K562 (cell line): ENCODE measurements around the gene RHOA. TPM values are rescaled to one million over a fixed set of nuclear protein-coding genes. Genes with fewer than 3 reads are reported as not detected.

ENCODE experiments used
- NBN ChIP-seq: fragments of 450-650 bp; IDR thresholded peaks from 2 replicates; pipeline ENCODE4 v1.6.1; 2016; ENCODE audit warnings: low read depth, mild to moderate bottlenecking
- POLR2G ChIP-seq: fragments of 200-400 bp; formaldehyde crosslinking; IDR thresholded peaks from 2 replicates; pipeline ENCODE4 v1.6.1; 2017; ENCODE audit warnings: low read depth, mild to moderate bottlenecking, antibody characterized with exemption, low read length, moderate library complexity
- PTRF ChIP-seq: fragments of 450-650 bp; IDR thresholded peaks from 2 replicates; pipeline ENCODE4 v1.6.1; 2016; ENCODE audit warnings: mild to moderate bottlenecking, missing genetic modification characterization, missing compliant biosample characterization
- SPI1 ChIP-seq: IDR thresholded peaks from 2 replicates; pipeline ENCODE4 v1.6.1; 2011; ENCODE audit warnings: low read depth, low read length, control low read depth, borderline replicate concordance
- polyA plus RNA-seq, 8 experiments: library from polyadenylated mRNA; depleted of rRNA in 4 of 8; stranded (reverse) in 5 of 8; unstranded in 3 of 8; fragments of >200 nt; fragmentation: Nextera tagmentation in 2 of 8; fragmentation: Illumina TruSeq in 1 of 8; extraction: Ambion mirVana in 2 of 8; extraction: Trizol in 1 of 8; gene quantifications; 2 replicates each; pipeline versions ENCODE4 v1.2.1 to v1.2.3, GENCODE V29; 2011 to 2014; ENCODE audit warnings: inconsistent platforms in 1 of 8, missing spikeins in 1 of 8
- total RNA-seq, 7 experiments: library from RNA; depleted of rRNA in 6 of 7; stranded (reverse); fragments of >200 nt in 6 of 7; fragmentation: Illumina TruSeq in 2 of 7; extraction: Trizol in 2 of 7; gene quantifications; 2 replicates each; pipeline versions ENCODE4 v1.2.1 to v1.2.3, GENCODE V29; 2011 to 2021; ENCODE audit warnings: low replicate concordance in 1 of 7
- TF ChIP-seq, protein P1 (sequence below): fragments of 450-650 bp; IDR thresholded peaks from 2 replicates; pipeline ENCODE4 v1.6.1; 2016; ENCODE audit warnings: mild to moderate bottlenecking, moderate library complexity

Gene RHOA
- total and polyA plus RNA-seq, 9 of the 15 experiments (the other 6 are each of a cell fraction or from before 2014, with no cell fraction given) = 136 to 540 (median 236) TPM

GRCh38 chr3:49415931-49416601 is 4.3 kb upstream of the RHOA start (continued):
- TF ChIP-seq, protein P1, sequence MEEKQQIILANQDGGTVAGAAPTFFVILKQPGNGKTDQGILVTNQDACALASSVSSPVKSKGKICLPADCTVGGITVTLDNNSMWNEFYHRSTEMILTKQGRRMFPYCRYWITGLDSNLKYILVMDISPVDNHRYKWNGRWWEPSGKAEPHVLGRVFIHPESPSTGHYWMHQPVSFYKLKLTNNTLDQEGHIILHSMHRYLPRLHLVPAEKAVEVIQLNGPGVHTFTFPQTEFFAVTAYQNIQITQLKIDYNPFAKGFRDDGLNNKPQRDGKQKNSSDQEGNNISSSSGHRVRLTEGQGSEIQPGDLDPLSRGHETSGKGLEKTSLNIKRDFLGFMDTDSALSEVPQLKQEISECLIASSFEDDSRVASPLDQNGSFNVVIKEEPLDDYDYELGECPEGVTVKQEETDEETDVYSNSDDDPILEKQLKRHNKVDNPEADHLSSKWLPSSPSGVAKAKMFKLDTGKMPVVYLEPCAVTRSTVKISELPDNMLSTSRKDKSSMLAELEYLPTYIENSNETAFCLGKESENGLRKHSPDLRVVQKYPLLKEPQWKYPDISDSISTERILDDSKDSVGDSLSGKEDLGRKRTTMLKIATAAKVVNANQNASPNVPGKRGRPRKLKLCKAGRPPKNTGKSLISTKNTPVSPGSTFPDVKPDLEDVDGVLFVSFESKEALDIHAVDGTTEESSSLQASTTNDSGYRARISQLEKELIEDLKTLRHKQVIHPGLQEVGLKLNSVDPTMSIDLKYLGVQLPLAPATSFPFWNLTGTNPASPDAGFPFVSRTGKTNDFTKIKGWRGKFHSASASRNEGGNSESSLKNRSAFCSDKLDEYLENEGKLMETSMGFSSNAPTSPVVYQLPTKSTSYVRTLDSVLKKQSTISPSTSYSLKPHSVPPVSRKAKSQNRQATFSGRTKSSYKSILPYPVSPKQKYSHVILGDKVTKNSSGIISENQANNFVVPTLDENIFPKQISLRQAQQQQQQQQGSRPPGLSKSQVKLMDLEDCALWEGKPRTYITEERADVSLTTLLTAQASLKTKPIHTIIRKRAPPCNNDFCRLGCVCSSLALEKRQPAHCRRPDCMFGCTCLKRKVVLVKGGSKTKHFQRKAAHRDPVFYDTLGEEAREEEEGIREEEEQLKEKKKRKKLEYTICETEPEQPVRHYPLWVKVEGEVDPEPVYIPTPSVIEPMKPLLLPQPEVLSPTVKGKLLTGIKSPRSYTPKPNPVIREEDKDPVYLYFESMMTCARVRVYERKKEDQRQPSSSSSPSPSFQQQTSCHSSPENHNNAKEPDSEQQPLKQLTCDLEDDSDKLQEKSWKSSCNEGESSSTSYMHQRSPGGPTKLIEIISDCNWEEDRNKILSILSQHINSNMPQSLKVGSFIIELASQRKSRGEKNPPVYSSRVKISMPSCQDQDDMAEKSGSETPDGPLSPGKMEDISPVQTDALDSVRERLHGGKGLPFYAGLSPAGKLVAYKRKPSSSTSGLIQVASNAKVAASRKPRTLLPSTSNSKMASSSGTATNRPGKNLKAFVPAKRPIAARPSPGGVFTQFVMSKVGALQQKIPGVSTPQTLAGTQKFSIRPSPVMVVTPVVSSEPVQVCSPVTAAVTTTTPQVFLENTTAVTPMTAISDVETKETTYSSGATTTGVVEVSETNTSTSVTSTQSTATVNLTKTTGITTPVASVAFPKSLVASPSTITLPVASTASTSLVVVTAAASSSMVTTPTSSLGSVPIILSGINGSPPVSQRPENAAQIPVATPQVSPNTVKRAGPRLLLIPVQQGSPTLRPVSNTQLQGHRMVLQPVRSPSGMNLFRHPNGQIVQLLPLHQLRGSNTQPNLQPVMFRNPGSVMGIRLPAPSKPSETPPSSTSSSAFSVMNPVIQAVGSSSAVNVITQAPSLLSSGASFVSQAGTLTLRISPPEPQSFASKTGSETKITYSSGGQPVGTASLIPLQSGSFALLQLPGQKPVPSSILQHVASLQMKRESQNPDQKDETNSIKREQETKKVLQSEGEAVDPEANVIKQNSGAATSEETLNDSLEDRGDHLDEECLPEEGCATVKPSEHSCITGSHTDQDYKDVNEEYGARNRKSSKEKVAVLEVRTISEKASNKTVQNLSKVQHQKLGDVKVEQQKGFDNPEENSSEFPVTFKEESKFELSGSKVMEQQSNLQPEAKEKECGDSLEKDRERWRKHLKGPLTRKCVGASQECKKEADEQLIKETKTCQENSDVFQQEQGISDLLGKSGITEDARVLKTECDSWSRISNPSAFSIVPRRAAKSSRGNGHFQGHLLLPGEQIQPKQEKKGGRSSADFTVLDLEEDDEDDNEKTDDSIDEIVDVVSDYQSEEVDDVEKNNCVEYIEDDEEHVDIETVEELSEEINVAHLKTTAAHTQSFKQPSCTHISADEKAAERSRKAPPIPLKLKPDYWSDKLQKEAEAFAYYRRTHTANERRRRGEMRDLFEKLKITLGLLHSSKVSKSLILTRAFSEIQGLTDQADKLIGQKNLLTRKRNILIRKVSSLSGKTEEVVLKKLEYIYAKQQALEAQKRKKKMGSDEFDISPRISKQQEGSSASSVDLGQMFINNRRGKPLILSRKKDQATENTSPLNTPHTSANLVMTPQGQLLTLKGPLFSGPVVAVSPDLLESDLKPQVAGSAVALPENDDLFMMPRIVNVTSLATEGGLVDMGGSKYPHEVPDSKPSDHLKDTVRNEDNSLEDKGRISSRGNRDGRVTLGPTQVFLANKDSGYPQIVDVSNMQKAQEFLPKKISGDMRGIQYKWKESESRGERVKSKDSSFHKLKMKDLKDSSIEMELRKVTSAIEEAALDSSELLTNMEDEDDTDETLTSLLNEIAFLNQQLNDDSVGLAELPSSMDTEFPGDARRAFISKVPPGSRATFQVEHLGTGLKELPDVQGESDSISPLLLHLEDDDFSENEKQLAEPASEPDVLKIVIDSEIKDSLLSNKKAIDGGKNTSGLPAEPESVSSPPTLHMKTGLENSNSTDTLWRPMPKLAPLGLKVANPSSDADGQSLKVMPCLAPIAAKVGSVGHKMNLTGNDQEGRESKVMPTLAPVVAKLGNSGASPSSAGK = no peak
- peak; percentile 47; the same call in 1 of the 2 replicates for TF ChIP-seq SPI1
- TF ChIP-seq NBN = no peak
- TF ChIP-seq POLR2G = no peak
- no peak for TF ChIP-seq PTRF (tag)
